ENCODE data around the gene MACF1. TPM values are rescaled to one million over a fixed set of nuclear protein-coding genes. Genes with fewer than 3 reads are reported as not detected.
"Not testable (repeated sequence)": the region's sequence is repeated elsewhere in the genome, so short reads cannot be mapped to it uniquely, and the experiment has no call there.

MACF1 gene
- total RNA-seq, 4 donors from 2014 or later = 82.1 to 247 (median 154) TPM

DNA sequence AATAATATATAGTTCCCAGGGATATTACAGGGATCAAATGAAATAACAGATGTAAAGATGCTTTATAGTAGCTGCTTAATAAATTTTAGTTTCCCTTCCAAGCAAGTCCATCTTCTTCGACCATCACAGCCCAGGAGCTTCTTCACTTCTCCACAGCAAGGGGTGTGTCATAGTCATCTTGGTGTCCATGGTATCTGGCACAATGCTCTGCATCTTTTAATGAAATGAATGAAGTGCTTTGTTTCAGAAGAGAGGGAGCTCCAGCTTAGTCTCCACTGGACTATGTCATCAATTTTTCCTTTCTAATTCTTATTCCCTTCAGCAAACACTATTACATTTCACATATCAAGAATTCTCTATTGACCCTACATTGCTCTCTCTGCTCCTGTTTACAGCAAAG is 4.9 kb upstream of the MACF1 start:
- 76 to 89% methylated on average over 1 of the region's 1 CpG for WGBS, 2 donors

DNA sequence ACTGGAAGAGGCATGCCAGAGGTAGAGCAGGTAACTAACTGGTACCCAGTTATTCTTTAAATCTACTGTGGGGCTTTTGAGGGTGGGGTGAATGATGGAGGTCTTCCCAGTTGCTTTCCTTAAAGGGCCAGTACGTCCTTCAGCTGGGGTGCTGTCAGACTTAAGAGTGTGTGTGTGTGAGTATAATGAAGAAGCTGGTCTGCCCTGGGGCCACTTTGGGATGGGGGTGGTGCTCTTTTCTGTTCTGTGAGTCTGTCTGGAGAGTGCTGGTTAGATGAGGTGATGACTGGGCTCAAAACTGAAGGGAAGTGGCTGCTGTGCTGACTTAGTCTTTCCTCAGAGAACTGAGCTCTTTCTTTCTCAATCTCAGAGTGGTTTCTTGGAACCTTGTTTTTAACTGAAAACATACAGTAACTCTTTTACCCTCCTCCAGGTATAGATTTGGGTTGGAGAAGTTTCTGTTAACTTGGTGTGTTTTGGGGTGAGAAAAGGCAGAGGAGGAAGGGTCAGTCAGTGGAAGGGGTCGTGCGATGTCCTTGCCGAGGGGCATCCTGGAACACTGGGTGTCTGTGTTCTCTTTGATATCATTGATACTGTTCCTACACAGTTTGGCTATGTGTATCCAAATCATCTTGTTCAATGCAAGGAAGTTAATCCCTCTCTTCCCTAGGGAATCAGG is 746 bp downstream of the MACF1 start:
- H3K4me3 ChIP-seq = peak overlapping the region; percentile 10 to 59 (median 32)
- intact Hi-C loops (cut with DNase I) = no loop called here
- no peaks in the 10 kb centered on the region for H3K9me3 ChIP-seq
- H3K4me1 ChIP-seq = peaks cover 0 to 36% (median 6%) of the 10 kb centered on the region in 3 donors
- no peak for DNase-seq
- TF ChIP-seq POLR2A (IDR thresholded peaks at IDR 0.05) = peak in 2 of 4 donors; percentile 17 to 36
- TF ChIP-seq CTCF (IDR thresholded peaks at IDR 0.05) = no peak
- H3K36me3 ChIP-seq = no peaks in the 10 kb centered on the region
- WGBS, 2 donors = 27% methylated on average over 4 of the region's 4 CpGs
- no peaks in the 10 kb centered on the region for H3K27me3 ChIP-seq
- peak overlapping the region; percentile 79 to 92 (median 88) for H3K27ac ChIP-seq

More for the DNA sequence above, 4.9 kb upstream of the MACF1 start:
- Histone ChIP-seq H3K4me1 (peaks cover 10 to 47% (median 35%) of the 10 kb centered on the region in 3 donors), H3K9me3 (no peaks in the 10 kb centered on the region), H3K4me3 (no peak overlapping the region), H3K27ac (no peak overlapping the region), H3K27me3 (no peaks in the 10 kb centered on the region), H3K36me3 (no peaks in the 10 kb centered on the region)
- no peak for DNase-seq
- intact Hi-C loops (cut with DNase I) = no loop called here
- TF ChIP-seq POLR2A (IDR thresholded peaks at IDR 0.05) = no peak
- TF ChIP-seq CTCF (IDR thresholded peaks at IDR 0.05) = no peak

DNA sequence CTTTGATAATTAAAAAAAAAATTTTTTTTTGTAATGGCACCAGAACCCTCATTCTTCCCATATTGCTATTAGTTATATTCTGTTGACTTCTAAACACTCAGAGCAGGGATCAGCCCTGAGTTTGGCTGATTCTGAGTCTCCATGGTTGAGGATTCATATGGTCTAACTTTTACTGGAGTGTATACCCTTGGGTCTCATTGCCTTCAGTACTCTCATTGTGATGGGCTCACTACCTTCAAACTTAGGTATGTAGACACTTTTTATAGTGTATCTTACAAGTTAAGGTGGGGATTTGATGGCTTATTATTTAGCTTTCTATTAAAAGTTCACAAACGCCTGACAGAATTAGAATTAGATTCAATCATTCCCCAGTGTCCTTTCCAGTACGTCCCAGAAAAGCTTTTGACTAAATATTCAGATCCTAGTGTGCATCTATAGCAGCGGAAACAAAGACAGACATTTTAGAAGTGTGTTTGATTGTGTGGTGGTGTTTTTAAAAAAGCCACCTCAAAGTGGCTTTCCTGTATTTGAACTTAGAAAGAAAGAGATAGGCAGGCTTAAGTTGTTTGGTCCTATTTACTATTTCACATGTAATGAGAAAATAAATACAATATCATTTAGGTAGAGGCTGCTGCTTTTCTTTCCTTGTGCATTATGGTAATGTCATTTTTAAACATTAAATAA is 1.4 kb downstream of the MACF1 start:
- 29 to 43% methylated on average over 3 of the region's 3 CpGs for WGBS, 2 donors
- peak overlapping the region in 3 of 4 donors; percentile 28 to 59 (median 37) for H3K4me3 ChIP-seq
- no peaks in the 10 kb centered on the region for H3K36me3 ChIP-seq
- peak overlapping the region; percentile 79 to 92 (median 88) for H3K27ac ChIP-seq
- TF ChIP-seq CTCF (IDR thresholded peaks at IDR 0.05) = no peak
- no peak for TF ChIP-seq POLR2A (IDR thresholded peaks at IDR 0.05)
- H3K9me3 ChIP-seq = no peaks in the 10 kb centered on the region
- H3K27me3 ChIP-seq = no peaks in the 10 kb centered on the region
- no peak for DNase-seq
- peaks cover 0 to 36% (median 6%) of the 10 kb centered on the region in 3 donors for H3K4me1 ChIP-seq
- intact Hi-C loops (cut with DNase I) = no loop called here

GRCh38 chr1:39208360-39208759 is 3.9 kb downstream of the MACF1 start:
- H3K4me1 ChIP-seq = peaks cover 0 to 52% (median 9%) of the 10 kb centered on the region in 3 donors
- H3K9me3 ChIP-seq; H3K27ac ChIP-seq; H3K4me3 ChIP-seq; DNase-seq; H3K27me3 ChIP-seq; H3K36me3 ChIP-seq; intact Hi-C loops (cut with DNase I): not testable (repeated sequence)
- WGBS, 2 donors = 89 to 91% methylated on average over 12 of the region's 12 CpGs

DNA sequence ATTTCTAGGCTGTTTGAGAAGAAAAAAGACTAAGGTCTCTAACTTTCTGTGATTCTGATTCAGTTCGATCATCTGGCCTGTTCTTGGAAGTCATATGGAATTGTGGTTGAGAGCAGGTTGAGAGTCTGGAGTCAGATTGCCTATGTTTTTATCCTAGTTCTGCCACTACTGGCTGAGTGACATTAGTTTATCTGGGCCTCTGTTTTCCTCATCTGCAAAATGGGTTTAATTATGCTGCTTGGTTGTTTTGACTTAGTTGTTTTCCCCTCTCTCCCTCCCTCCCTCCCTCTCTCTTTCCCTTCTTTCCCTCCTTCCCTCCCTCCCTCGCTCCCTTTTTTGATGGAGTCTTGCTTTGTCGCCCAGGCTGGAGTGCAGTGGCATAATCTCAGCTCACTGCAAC is 6.2 kb downstream of the MACF1 start:
- TF ChIP-seq POLR2A (IDR thresholded peaks at IDR 0.05) (no peak), CTCF (IDR thresholded peaks at IDR 0.05) (no peak)
- Histone ChIP-seq H3K9me3 (no peaks in the 10 kb centered on the region), H3K4me1 (peaks cover 14 to 55% (median 25%) of the 10 kb centered on the region in 3 donors), H3K4me3 (no peak overlapping the region), H3K27ac (no peak overlapping the region), H3K27me3 (no peaks in the 10 kb centered on the region), H3K36me3 (no peaks in the 10 kb centered on the region)
- intact Hi-C loops (cut with DNase I) = no loop called here
- WGBS, 2 donors = 92 to 100% methylated on average over 3 of the region's 3 CpGs
- DNase-seq = no peak
